Measurements from ENCODE around the gene ITPRIPL1. TPM values are rescaled to one million over a fixed set of nuclear protein-coding genes. Genes with fewer than 3 reads are reported as not detected.

ITPRIPL1 gene
- total RNA-seq, 1 experiment from 2014 or later, result not detected

- Histone ChIP-seq H3K4me2 (ENCODE audit: low read length) (peak overlapping the region; percentile 33), H4K20me1 (ENCODE audit: low read length) (peaks cover 10% of the 10 kb centered on the region; the same call in 1 of the 2 replicates), H3K4me3 (ENCODE audit: low read length) (no peak overlapping the region), H3K4me1 (ENCODE audit: insufficient read depth, low read length) (peaks cover 41% of the 10 kb centered on the region), H3F3A (ENCODE audit: low read length, unreplicated experiment) (no peaks in the 10 kb centered on the region), H3K27me3 (ENCODE audit: low read length) (no peaks in the 10 kb centered on the region), H3K9me3 (ENCODE audit: low read length) (no peaks in the 10 kb centered on the region), H3K36me3 (ENCODE audit: low read depth, low read length) (peaks cover 40% of the 10 kb centered on the region), H3K79me2 (ENCODE audit: low read length) (peaks cover 82% of the 10 kb centered on the region), H3K9me2 (replicated peaks; ENCODE audit: low read length) (no peaks in the 10 kb centered on the region), H3K9ac (ENCODE audit: low read length) (peak overlapping the region; percentile 31; the same call in 1 of the 2 replicates), H2AFZ (ENCODE audit: low read length) (no peak overlapping the region), H3K27ac (ENCODE audit: low read length) (peak overlapping the region; percentile 56)
- ChIA-PET POLR2A (ENCODE audit: unreplicated experiment) (interaction anchor here (0.5 to 0.8 kb wide), 2 partner anchors 20 to 129 kb away, joined by 3 to 5 read pairs; no protein-coding TSS in a partner anchor), CTCF (no interaction called here)
- ATAC-seq (peak; percentile 62), DNase-seq (peak; percentile 56)
- intact Hi-C loops (cut with micrococcal nuclease), result loop anchor here (1.0 to 5.0 kb wide), 2 partner anchors 35 to 167 kb away; partner anchors contain the start of genes NEURL3 and SNRNP200
- no peak for TF ChIP-seq EZH2phosphoT487 (IDR thresholded peaks at IDR 0.05; ENCODE audit: borderline replicate concordance, low read length)
- no peak for TF ChIP-seq EZH2 (IDR thresholded peaks at IDR 0.05; ENCODE audit: low read length, unreplicated experiment)
- TF ChIP-seq CTCF (conservative IDR thresholded peaks at IDR 0.05; ENCODE audit: low read depth, low read length), result no peak
- no TSS peak for BruUV-seq (replicated peaks)
Measured at GRCh38 chr2:96340493-96341414, 15.6 kb downstream of the ITPRIPL1 start.

DNA sequence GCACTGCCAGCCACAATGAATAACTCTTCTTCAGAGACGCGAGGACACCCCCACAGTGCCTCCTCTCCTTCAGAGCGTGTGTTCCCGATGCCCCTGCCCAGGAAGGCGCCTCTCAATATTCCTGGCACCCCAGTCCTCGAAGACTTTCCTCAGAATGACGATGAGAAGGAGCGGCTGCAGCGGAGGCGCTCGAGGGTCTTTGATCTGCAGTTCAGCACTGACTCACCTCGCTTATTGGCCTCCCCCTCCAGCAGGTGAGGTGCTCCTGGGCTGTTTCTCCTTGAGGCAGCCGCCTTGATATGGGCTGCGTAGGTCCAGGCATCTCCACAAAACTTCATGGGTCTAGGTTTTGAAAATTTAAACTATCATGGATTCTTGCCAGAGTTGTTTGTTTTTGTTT is 16.5 kb downstream of the ITPRIPL1 start:
- Histone ChIP-seq H3K9me2 (replicated peaks; ENCODE audit: low read length) (no peaks in the 10 kb centered on the region), H3K9me3 (ENCODE audit: low read length) (no peaks in the 10 kb centered on the region), H3K27me3 (ENCODE audit: low read length) (no peaks in the 10 kb centered on the region), H3K79me2 (ENCODE audit: low read length) (peaks cover 74% of the 10 kb centered on the region), H3K4me2 (ENCODE audit: low read length) (peak overlapping the region; percentile 33), H3F3A (ENCODE audit: low read length, unreplicated experiment) (no peaks in the 10 kb centered on the region), H3K4me1 (ENCODE audit: insufficient read depth, low read length) (peaks cover 36% of the 10 kb centered on the region), H2AFZ (ENCODE audit: low read length) (no peak overlapping the region), H3K9ac (ENCODE audit: low read length) (no peak overlapping the region), H3K27ac (ENCODE audit: low read length) (peak overlapping the region; percentile 56), H3K4me3 (ENCODE audit: low read length) (no peak overlapping the region), H4K20me1 (ENCODE audit: low read length) (peaks cover 10% of the 10 kb centered on the region; the same call in 1 of the 2 replicates), H3K36me3 (ENCODE audit: low read depth, low read length) (peaks cover 49% of the 10 kb centered on the region)
- intact Hi-C loops (cut with micrococcal nuclease), result loop anchor here (5.0 kb wide), 1 partner anchor 166 kb away; the partner anchor contains the start of gene NEURL3
- no peak for DNase-seq
- no peak for ATAC-seq
- no TSS peak for BruUV-seq (replicated peaks)
- ChIA-PET CTCF (no interaction called here), POLR2A (ENCODE audit: unreplicated experiment) (interaction anchor here (0.8 kb wide), 1 partner anchor 19 kb away, joined by 3 read pairs; no protein-coding TSS in a partner anchor)
- no peak for TF ChIP-seq EZH2phosphoT487 (IDR thresholded peaks at IDR 0.05; ENCODE audit: borderline replicate concordance, low read length)
- no peak for TF ChIP-seq EZH2 (IDR thresholded peaks at IDR 0.05; ENCODE audit: low read length, unreplicated experiment)
- no peak for TF ChIP-seq CTCF (conservative IDR thresholded peaks at IDR 0.05; ENCODE audit: low read depth, low read length)

Measured in PC-3 (cell line).